NCI-H2196 (cell line): Measurements from ENCODE around the gene FARP1.

Source experiments
- DNase-seq: peaks from one replicate; lab custom pipeline; 2025; ENCODE audit not compliant: unreplicated experiment; lab: John Stamatoyannopoulos, UW

Gene FARP1

GRCh38 chr13:98415326-98416070 is 272.6 kb downstream of the FARP1 start:
- DNase-seq = no peak

DNA sequence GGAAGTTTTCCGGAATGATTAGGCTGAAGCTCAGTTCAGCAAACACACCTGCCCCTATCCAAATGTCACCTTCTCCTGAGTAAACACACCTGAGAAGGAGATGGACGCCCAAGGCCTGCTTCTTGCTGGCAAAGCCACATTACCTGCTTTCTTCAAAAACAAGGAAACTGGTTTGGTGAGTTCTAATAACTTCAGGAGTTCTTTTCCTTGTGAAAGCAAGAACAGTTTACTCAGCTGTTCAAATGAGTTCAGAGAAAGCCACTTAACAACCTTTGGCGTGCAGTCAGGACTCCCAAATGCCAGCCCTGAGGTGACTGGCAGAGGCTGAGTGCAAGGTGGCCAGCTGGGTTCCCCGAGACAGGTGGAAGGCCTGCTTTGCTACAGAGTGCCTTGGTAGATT is 273.5 kb downstream of the FARP1 start:
- DNase-seq = peak; percentile 66

GRCh38 chr13:98419786-98420553 is 277.1 kb downstream of the FARP1 start:
- no peak for DNase-seq

GRCh38 chr13:98420554-98421175 is 277.8 kb downstream of the FARP1 start:
- no peak for DNase-seq

GRCh38 chr13:98422046-98422445 is 279.2 kb downstream of the FARP1 start:
- DNase-seq = no peak

DNA sequence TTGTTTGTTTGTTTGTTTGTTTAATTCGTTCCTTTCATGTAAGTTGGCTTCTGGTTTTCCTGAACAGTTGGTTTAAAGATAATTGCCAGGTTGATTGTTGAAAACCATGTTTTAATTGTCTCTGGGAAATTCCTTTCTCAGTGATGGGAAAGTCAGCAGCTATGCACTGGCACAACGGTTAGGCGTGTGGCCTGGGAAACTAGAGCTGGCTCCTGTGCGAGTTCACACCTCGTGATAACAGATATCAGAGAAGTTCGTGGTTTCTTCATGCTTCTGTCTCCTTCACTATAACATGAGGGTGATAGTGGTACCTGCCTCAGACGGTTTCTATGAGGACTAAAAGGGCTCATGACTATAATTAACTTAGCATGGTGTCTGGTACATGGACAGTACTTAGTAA is 280.5 kb downstream of the FARP1 start:
- no peak for DNase-seq

DNA sequence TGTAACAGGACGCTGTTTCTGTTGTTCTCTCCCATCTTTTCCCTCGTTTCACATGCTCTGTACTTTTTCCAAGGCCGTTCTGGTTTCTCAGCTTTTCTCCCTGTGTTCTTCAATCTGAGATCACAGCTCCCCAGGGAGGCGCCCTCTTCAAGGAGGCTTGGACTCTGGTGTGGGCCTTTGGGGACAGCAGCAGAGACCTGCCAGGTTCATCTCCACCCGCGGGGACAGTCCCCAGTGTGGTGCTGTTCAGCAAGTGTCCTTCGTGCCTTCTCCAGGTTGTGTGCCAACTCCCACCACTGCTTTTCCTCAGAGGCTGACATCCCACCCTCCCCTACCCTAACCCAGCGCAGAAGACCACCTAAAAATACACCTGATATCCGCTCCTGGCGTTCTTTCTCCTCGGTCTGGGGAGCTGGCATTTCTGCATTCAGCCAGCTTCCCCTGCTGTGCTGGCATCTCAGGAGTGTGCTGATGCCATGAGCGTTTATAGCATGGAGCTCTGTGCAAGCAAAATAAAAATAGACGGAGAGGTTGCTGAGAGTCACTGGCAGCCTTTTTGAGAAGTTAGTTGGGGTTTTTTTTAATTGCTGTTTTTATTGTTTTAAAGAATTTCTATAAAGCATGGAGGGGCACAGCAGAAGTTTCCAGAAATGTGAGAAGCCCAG is 284.6 kb downstream of the FARP1 start:
- DNase-seq = no peak

GRCh38 chr13:98428256-98428966 is 285.5 kb downstream of the FARP1 start:
- no peak for DNase-seq

DNA sequence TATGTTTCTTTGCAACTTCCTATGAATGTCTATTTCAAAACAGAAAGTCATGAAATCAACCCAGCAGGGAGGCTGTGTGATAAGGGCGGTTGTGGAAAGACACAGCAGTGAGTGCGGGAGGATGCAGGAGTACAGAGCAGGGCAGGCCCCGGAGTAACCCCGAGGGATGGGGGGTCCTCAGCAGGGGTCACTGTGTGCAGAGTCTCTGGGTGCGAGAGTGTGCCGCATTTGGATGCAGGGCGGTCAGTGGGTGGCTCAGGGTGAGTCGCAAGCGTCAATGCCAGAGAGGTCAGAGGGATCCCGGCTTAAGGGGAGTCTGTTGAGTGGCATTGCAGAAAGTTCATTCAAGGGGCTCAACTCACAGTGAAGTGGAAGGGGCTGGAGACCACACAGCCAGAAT is 286.2 kb downstream of the FARP1 start:
- DNase-seq = no peak

GRCh38 chr13:98429531-98429930 is 286.6 kb downstream of the FARP1 start:
- DNase-seq = no peak

GRCh38 chr13:98429977-98430736 is 287.3 kb downstream of the FARP1 start:
- DNase-seq = no peak

DNA sequence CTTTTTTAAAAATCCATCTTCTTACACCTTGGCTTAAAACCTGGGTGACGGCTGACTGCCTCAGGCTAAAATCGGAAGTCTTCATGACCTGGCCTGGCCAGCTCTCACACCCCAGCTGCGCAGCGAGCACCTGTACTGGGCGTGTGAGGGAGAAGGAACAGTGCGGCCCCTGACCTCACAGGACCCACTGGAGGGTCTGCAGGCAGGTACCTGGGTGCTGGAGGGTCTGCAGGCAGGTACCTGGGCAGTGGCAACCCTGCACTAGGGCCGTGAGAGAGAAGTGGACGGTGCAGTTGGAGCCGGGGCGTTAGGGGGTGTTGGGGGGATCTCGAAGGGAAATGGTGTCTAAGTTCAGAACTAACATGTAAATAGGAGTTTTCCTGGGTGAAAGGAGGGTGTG is 289.7 kb downstream of the FARP1 start:
- DNase-seq = no peak

- no peak for DNase-seq
These were observed 290.8 kb downstream of the FARP1 start for GRCh38 chr13:98433654-98434053.

GRCh38 chr13:98434060-98434459 is 291.2 kb downstream of the FARP1 start:
- no peak for DNase-seq

- no peak for DNase-seq
These were observed 292.5 kb downstream of the FARP1 start for GRCh38 chr13:98435376-98435775.

DNA sequence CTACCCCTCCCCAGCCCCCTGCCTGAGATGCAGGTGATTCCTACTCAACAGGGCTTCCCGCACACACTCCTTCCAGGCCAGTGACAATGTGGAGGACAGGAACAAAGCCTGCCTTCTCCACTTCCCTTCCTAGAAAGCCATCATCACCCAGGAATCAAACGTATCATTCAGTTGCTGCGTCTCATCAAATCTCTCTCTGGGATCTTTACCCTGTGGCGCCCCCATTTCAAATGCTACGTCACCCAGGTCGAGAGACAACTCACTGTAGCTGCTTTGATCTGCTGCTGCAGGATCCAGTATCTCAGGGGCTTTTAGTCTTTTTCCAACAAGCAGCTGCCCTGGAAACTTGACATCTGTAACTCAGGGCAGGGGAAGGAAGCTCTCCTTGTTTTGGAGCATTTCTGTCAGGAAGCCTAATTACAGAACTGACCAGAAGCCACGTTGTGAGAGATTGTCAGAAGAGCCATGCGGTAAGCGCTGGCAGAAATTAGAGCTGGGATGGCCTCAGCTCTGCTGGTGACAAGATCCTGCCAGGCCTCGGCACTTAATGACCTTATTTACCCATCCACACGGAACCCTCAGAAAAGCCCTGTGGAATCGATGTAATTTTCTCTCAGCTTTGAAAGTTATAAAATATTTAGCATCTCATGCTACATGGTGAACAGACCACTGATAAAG is 293.5 kb downstream of the FARP1 start:
- no peak for DNase-seq

- no peak for DNase-seq
These were observed 295.6 kb downstream of the FARP1 start for GRCh38 chr13:98438246-98439125.

GRCh38 chr13:98439126-98439828 is 296.4 kb downstream of the FARP1 start:
- no peak for DNase-seq
